Measurements from ENCODE around the gene SUMO2.

- TF ChIP-seq ZNF792 (CRISPR knock-in tag; IDR thresholded peaks at IDR 0.05) (no peak), NONO (IDR thresholded peaks at IDR 0.05) (no peak), NONO (CRISPR knock-in tag; conservative IDR thresholded peaks at IDR 0.05) (no peak; the same call in 1 of the 2 replicates)
Observed at GRCh38 chr17:75130059-75130631, 52.6 kb downstream of the SUMO2 start.

Data from HepG2 (cell line).